ENCODE results near the gene ADAMTSL3. TPM values are rescaled to one million over a fixed set of nuclear protein-coding genes. Genes with fewer than 3 reads are reported as not detected.

Gene ADAMTSL3
- total RNA-seq, 2 experiments from 2014 or later = not detected

DNA sequence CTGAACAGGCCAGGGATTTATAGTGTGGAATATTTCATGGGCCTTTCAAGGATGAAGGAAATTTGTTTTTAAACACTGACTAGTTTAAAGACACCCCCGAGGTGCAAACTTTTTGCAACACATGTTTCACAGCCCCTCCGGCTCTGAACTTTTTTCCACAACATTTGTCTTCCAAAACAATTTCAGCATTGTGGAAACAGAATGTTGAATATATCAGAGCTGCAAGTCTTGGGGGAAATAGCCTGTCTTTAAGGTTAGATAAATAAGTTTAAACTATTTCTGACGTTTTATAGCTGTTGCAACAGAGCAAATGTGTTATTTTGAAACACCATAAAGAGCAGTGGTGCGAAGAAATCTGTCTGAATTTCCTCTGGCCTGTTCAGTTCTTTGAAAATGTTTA lies 352.5 kb downstream of the ADAMTSL3 start:
- Histone ChIP-seq H3K4me1 (ENCODE audit: insufficient read depth, low read length) (no peaks in the 10 kb centered on the region), H3K27ac (ENCODE audit: low read depth in 1 of 2, low read length in 2 of 2) (no peak overlapping the region), H3K36me3 (ENCODE audit: insufficient read depth, low read length) (no peaks in the 10 kb centered on the region), H3K27me3 (ENCODE audit: control insufficient read depth in 1 of 2, insufficient read depth in 2 of 2, low read length in 2 of 2) (no peaks in the 10 kb centered on the region), H3K9me3 (ENCODE audit: control insufficient read depth in 1 of 2, insufficient read depth in 1 of 2, low read length in 2 of 2) (no peaks in the 10 kb centered on the region), H3K4me3 (ENCODE audit: low read length) (no peak overlapping the region)
- no peak overlapping the region for H3K4me3 Mint-ChIP-seq
- H3K9me3 Mint-ChIP-seq = no peaks in the 10 kb centered on the region
- intact Hi-C loops (cut with DNase I, micrococcal nuclease) = no loop called here
- no peaks in the 10 kb centered on the region for H3K36me3 Mint-ChIP-seq (ENCODE audit: low read depth)
- no peaks in the 10 kb centered on the region for H3K4me1 Mint-ChIP-seq (ENCODE audit: low read depth)
- ATAC-seq (ENCODE audit: poor library complexity) = no peak
- CTCF ChIA-PET = no interaction called here
- DNase-seq = no peak
- TF ChIP-seq, protein P1, sequence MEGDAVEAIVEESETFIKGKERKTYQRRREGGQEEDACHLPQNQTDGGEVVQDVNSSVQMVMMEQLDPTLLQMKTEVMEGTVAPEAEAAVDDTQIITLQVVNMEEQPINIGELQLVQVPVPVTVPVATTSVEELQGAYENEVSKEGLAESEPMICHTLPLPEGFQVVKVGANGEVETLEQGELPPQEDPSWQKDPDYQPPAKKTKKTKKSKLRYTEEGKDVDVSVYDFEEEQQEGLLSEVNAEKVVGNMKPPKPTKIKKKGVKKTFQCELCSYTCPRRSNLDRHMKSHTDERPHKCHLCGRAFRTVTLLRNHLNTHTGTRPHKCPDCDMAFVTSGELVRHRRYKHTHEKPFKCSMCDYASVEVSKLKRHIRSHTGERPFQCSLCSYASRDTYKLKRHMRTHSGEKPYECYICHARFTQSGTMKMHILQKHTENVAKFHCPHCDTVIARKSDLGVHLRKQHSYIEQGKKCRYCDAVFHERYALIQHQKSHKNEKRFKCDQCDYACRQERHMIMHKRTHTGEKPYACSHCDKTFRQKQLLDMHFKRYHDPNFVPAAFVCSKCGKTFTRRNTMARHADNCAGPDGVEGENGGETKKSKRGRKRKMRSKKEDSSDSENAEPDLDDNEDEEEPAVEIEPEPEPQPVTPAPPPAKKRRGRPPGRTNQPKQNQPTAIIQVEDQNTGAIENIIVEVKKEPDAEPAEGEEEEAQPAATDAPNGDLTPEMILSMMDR (IDR thresholded peaks at IDR 0.05) = no peak
- H3K27me3 Mint-ChIP-seq = peaks cover 11% of the 10 kb centered on the region
- no peak overlapping the region for H3K27ac Mint-ChIP-seq
- POLR2A ChIA-PET = no interaction called here

- H3K27me3 Mint-ChIP-seq = peaks cover 15% of the 10 kb centered on the region
- ChIA-PET CTCF (no interaction called here), POLR2A (no interaction called here)
- TF ChIP-seq, protein P1 (IDR thresholded peaks at IDR 0.05) = no peak
- H3K4me1 Mint-ChIP-seq (ENCODE audit: low read depth) = no peaks in the 10 kb centered on the region
- H3K27ac Mint-ChIP-seq = no peak overlapping the region
- intact Hi-C loops (cut with DNase I, micrococcal nuclease) = no loop called here
- peaks cover 9% of the 10 kb centered on the region for H3K9me3 Mint-ChIP-seq
- Histone ChIP-seq H3K27ac (ENCODE audit: low read depth in 1 of 2, low read length in 2 of 2) (no peak overlapping the region), H3K9me3 (ENCODE audit: control insufficient read depth in 1 of 2, insufficient read depth in 1 of 2, low read length in 2 of 2) (no peaks in the 10 kb centered on the region), H3K4me3 (ENCODE audit: low read length) (no peak overlapping the region), H3K36me3 (ENCODE audit: insufficient read depth, low read length) (no peaks in the 10 kb centered on the region), H3K4me1 (ENCODE audit: insufficient read depth, low read length) (no peaks in the 10 kb centered on the region), H3K27me3 (ENCODE audit: control insufficient read depth in 1 of 2, insufficient read depth in 2 of 2, low read length in 2 of 2) (no peaks in the 10 kb centered on the region)
- H3K4me3 Mint-ChIP-seq = no peak overlapping the region
- ATAC-seq (ENCODE audit: poor library complexity) (no peak), DNase-seq (no peak)
- no peaks in the 10 kb centered on the region for H3K36me3 Mint-ChIP-seq (ENCODE audit: low read depth)
Measured at GRCh38 chr15:84009616-84010015, 355.7 kb downstream of the ADAMTSL3 start.

DNA sequence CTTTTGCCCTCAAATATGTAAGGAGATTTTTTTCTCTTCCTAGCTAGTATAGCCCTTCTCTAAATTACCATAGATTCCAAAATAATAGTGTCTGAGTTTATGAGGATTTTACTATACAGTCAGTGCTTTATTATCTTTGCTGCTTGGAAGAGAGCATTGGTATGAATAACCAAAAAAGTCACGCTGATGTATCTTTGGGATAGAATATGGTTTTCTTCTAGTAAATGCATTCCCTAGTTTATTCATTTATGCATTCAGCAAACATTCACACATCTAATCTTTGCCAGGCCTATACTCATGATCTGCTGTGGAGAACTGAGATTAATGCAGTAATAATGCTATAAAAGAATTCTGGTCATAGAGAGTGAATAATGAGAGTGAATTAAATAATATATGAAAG lies 356.3 kb downstream of the ADAMTSL3 start:
- no peak overlapping the region for H3K27ac ChIP-seq (ENCODE audit: low read depth in 1 of 2, low read length in 2 of 2)
- H3K4me1 ChIP-seq (ENCODE audit: insufficient read depth, low read length) = no peaks in the 10 kb centered on the region
- CTCF ChIA-PET = no interaction called here
- no peaks in the 10 kb centered on the region for H3K27me3 ChIP-seq (ENCODE audit: control insufficient read depth in 1 of 2, insufficient read depth in 2 of 2, low read length in 2 of 2)
- H3K9me3 Mint-ChIP-seq = peaks cover 9% of the 10 kb centered on the region
- H3K4me3 ChIP-seq (ENCODE audit: low read length) = no peak overlapping the region
- H3K27ac Mint-ChIP-seq = no peak overlapping the region
- TF ChIP-seq, protein P1 (IDR thresholded peaks at IDR 0.05) = no peak
- no peaks in the 10 kb centered on the region for H3K36me3 ChIP-seq (ENCODE audit: insufficient read depth, low read length)
- H3K9me3 ChIP-seq (ENCODE audit: control insufficient read depth in 1 of 2, insufficient read depth in 1 of 2, low read length in 2 of 2) = no peaks in the 10 kb centered on the region
- intact Hi-C loops (cut with DNase I, micrococcal nuclease) = no loop called here
- no peak overlapping the region for H3K4me3 Mint-ChIP-seq
- DNase-seq (no peak), ATAC-seq (ENCODE audit: poor library complexity) (no peak)
- no peaks in the 10 kb centered on the region for H3K36me3 Mint-ChIP-seq (ENCODE audit: low read depth)
- peaks cover 15% of the 10 kb centered on the region for H3K27me3 Mint-ChIP-seq
- POLR2A ChIA-PET = no interaction called here
- H3K4me1 Mint-ChIP-seq (ENCODE audit: low read depth) = no peaks in the 10 kb centered on the region
